HUES48 (cell line): Measurements from ENCODE around the gene SLC25A46.
"Not testable (repeated sequence)": the region's sequence is repeated elsewhere in the genome, so short reads cannot be mapped to it uniquely, and the experiment has no call there.

ENCODE experiments used
- H3K27ac ChIP-seq: one replicate; pipeline ENCODE4 v1.7.0; 2013; ENCODE audit warnings: low read depth, low read length, inconsistent platforms
- H3K27me3 ChIP-seq: 2 replicates; pipeline ENCODE4 v1.6.1; 2013; ENCODE audit warnings: mild to moderate bottlenecking, low read length; ENCODE audit not compliant: control insufficient read depth, insufficient read depth
- H3K36me3 ChIP-seq: 2 replicates; pipeline ENCODE4 v1.6.1; 2013; ENCODE audit warnings: low read length; ENCODE audit not compliant: control insufficient read depth, insufficient read depth
- H3K4me1 ChIP-seq: 2 replicates; pipeline ENCODE4 v1.6.1; 2013; ENCODE audit warnings: mild to moderate bottlenecking, low read length; ENCODE audit not compliant: control insufficient read depth, insufficient read depth
- H3K4me3 ChIP-seq: 2 replicates; pipeline ENCODE4 v1.5.1; 2013; ENCODE audit warnings: mild to moderate bottlenecking, low read depth, low read length
- H3K9ac ChIP-seq: 2 replicates; pipeline ENCODE4 v1.6.1; 2013; ENCODE audit warnings: mild to moderate bottlenecking, low read depth, low read length, moderate library complexity
- H3K9me3 ChIP-seq: 2 replicates; pipeline ENCODE4 v1.6.1; 2013; ENCODE audit warnings: low read length; ENCODE audit not compliant: control insufficient read depth, insufficient read depth

SLC25A46 gene

DNA sequence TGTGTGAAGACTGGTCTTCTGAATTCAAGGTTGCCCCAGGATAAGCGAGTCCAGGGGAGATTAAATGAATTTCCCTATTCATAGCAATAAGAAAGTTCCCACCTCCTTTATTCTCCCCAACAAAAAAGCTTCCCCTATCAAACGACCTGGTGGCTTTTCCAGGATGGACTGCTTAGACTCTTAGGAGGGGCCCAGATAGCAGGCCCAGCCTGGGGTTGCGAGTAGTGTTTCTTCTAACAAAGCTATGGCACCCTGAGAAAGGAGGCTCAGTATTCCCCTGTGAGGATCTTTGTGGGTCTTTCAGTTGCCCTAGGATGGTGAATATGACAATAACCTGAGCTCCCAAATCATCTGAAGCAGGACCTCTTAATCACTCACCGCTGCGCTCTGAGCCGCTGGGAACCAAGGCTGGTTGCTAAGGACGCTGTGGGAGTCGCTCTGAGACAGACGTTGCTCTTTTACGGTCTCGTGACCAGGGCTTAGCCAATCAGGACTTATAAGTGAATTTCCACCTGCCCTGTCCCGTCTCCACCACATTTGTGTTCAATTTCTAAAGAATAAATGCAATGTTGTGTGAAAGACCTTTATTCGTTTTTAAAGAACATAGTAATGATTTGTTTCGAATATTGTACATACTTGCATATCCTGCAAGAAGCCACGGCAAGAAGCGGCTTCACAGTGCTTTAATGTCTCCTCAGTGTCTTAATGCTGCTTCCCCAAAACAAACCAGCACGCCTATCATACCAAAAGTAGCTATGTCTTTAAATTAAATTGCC, 12.4 kb upstream of the SLC25A46 start, which contains the start of gene TMEM232:
TSS of gene TMEM232 (minus strand) at position 423 of the 776 bp plus-strand sequence. CDS start 59,319 bp downstream, outside the sequence.
- H3K9ac ChIP-seq = no peak within 1 kb of the TSS
- no peaks in the 10 kb centered on the region for H3K9me3 ChIP-seq
- H3K36me3 ChIP-seq = no peaks in the 10 kb centered on the region
- H3K4me1 ChIP-seq = no peaks in the 10 kb centered on the region; the same call in 1 of the 2 replicates
- H3K27me3 ChIP-seq = no peaks in the 10 kb centered on the region
- H3K27ac ChIP-seq = no peak within 1 kb of the TSS
- H3K4me3 ChIP-seq = peak within 1 kb of the TSS; percentile 68

DNA sequence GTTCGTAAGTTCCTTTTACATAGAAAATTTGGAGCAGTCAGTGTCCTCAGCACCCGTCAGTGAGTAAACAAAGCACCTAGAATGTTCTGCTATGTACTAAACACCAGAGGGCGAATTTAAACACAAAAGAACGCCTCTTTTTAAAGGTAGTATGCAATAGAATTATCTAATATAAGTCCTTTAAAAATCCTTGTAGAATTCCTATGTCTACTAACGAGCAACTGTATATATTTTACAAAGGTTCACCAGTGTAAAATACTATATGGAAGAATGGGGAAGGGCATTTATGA, 11.8 kb upstream of the SLC25A46 start:
- Histone ChIP-seq H3K36me3 (no peaks in the 10 kb centered on the region), H3K27me3 (no peaks in the 10 kb centered on the region), H3K9ac (no peak overlapping the region), H3K9me3 (no peaks in the 10 kb centered on the region; the same call in 1 of the 2 replicates), H3K4me1 (no peaks in the 10 kb centered on the region; the same call in 1 of the 2 replicates), H3K27ac (no peak overlapping the region), H3K4me3 (peak overlapping the region; percentile 68)

GRCh38 chr5:110731499-110731898, 7.3 kb upstream of the SLC25A46 start:
- not testable (repeated sequence) for H3K4me3 ChIP-seq, H3K27ac ChIP-seq, H3K36me3 ChIP-seq, H3K9me3 ChIP-seq, H3K9ac ChIP-seq, H3K27me3 ChIP-seq, H3K4me1 ChIP-seq

DNA sequence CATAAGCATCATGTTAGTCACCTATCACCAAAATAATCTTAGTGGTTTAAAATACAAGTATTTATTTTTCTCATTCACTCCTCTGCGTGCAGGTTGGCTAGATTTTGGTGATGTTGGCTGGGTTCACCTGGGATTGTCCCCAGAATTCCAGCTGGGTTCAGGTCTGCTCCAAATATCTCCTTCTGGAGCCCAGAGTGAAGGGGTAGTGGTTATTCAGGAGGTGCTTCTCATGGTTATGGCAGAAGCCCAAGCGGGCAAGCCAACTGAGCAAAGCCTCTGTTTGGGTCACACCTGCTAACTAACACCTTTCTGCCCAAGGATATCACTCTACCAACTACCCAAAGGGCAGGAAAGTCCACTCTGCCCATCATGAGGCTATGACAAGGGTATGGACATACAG, 4.7 kb upstream of the SLC25A46 start:
- H3K27ac ChIP-seq = no peak overlapping the region
- H3K4me3 ChIP-seq = no peak overlapping the region
- no peaks in the 10 kb centered on the region for H3K4me1 ChIP-seq
- no peak overlapping the region for H3K9ac ChIP-seq
- H3K27me3 ChIP-seq = no peaks in the 10 kb centered on the region; the same call in none of the 2 replicates
- no peaks in the 10 kb centered on the region; the same call in 1 of the 2 replicates for H3K9me3 ChIP-seq
- no peaks in the 10 kb centered on the region for H3K36me3 ChIP-seq

DNA sequence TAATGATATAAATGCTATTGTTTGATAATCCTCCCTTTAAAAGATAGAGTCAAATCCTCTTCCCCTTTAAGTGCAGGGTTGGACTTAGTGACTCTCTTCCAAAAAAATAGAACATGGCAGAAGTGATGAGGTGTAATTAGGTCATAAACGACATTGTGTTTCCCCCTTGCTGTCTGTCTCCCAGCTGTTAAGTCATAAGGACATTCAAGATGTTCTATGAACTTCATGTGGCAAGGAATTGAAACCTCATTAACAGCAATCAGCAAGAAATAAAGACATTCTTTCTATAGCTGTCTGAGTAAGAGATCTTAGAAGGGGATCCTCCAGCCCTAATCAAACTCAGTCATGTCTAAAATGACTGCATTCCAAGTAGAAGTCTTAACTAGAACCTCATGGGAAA, 3.3 kb upstream of the SLC25A46 start:
- Histone ChIP-seq H3K9me3 (no peaks in the 10 kb centered on the region; the same call in 1 of the 2 replicates), H3K27me3 (no peaks in the 10 kb centered on the region; the same call in none of the 2 replicates), H3K36me3 (no peaks in the 10 kb centered on the region), H3K4me1 (no peaks in the 10 kb centered on the region), H3K27ac (no peak overlapping the region), H3K4me3 (no peak overlapping the region), H3K9ac (no peak overlapping the region)

- Histone ChIP-seq H3K27ac (no peak overlapping the region), H3K4me3 (no peak overlapping the region), H3K27me3 (no peaks in the 10 kb centered on the region; the same call in none of the 2 replicates), H3K4me1 (no peaks in the 10 kb centered on the region), H3K9me3 (no peaks in the 10 kb centered on the region; the same call in 1 of the 2 replicates), H3K36me3 (no peaks in the 10 kb centered on the region), H3K9ac (no peak overlapping the region)
These were observed 2.1 kb upstream of the SLC25A46 start for GRCh38 chr5:110736753-110737152.

DNA sequence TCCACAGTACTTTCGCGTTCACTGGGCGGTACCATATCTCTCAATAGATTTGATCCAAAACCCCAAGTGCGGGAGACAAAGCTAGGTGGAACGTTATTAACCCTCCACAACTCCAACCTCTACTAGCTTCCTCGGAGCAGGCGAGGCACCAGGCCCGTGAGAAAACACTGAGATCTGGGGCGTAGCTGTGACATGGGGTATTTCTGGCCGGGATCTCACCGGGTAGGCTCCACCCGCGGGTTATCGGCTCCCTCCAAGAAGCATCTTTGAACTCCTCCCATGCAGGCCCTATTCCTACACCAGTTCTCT, 350 bp upstream of the SLC25A46 start:
- Histone ChIP-seq H3K9ac (no peak overlapping the region), H3K9me3 (no peaks in the 10 kb centered on the region), H3K36me3 (no peaks in the 10 kb centered on the region), H3K4me1 (no peaks in the 10 kb centered on the region), H3K27me3 (no peaks in the 10 kb centered on the region; the same call in none of the 2 replicates), H3K27ac (no peak overlapping the region), H3K4me3 (peak overlapping the region; percentile 93)

GRCh38 chr5:110751902-110752762, 13.3 kb downstream of the SLC25A46 start:
- no peak overlapping the region for H3K9ac ChIP-seq
- H3K4me3 ChIP-seq = no peak overlapping the region

GRCh38 chr5:110752953-110753352, 14.1 kb downstream of the SLC25A46 start:
- Histone ChIP-seq H3K9ac (no peak overlapping the region), H3K27ac (no peak overlapping the region), H3K36me3 (peaks cover 33% of the 10 kb centered on the region)

More at GRCh38 chr5:110751902-110752762, 13.3 kb downstream of the SLC25A46 start:
- Histone ChIP-seq H3K9me3 (no peaks in the 10 kb centered on the region), H3K27me3 (no peaks in the 10 kb centered on the region), H3K36me3 (peaks cover 35% of the 10 kb centered on the region), H3K27ac (no peak overlapping the region), H3K4me1 (peaks cover 7% of the 10 kb centered on the region; the same call in 1 of the 2 replicates)

GRCh38 chr5:110753600-110753999, 14.8 kb downstream of the SLC25A46 start:
- Histone ChIP-seq H3K27ac (no peak overlapping the region), H3K9me3 (no peaks in the 10 kb centered on the region), H3K27me3 (no peaks in the 10 kb centered on the region), H3K4me1 (peaks cover 7% of the 10 kb centered on the region; the same call in 1 of the 2 replicates), H3K36me3 (peaks cover 32% of the 10 kb centered on the region), H3K9ac (no peak overlapping the region), H3K4me3 (no peak overlapping the region)

More at GRCh38 chr5:110752953-110753352, 14.1 kb downstream of the SLC25A46 start:
- no peaks in the 10 kb centered on the region for H3K27me3 ChIP-seq
- H3K9me3 ChIP-seq = no peaks in the 10 kb centered on the region
- no peak overlapping the region for H3K4me3 ChIP-seq
- H3K4me1 ChIP-seq = peaks cover 7% of the 10 kb centered on the region; the same call in 1 of the 2 replicates

- H3K9me3 ChIP-seq = no peaks in the 10 kb centered on the region
- no peak overlapping the region for H3K9ac ChIP-seq
- peaks cover 7% of the 10 kb centered on the region; the same call in 1 of the 2 replicates for H3K4me1 ChIP-seq
- H3K27me3 ChIP-seq = no peaks in the 10 kb centered on the region
- peaks cover 33% of the 10 kb centered on the region for H3K36me3 ChIP-seq
- H3K27ac ChIP-seq = no peak overlapping the region
- H3K4me3 ChIP-seq = no peak overlapping the region
These were observed 15.4 kb downstream of the SLC25A46 start for GRCh38 chr5:110754181-110754580.
